GM23248 (cell line): ENCODE measurements around the gene SH3BP5L. TPM values are rescaled to one million over a fixed set of nuclear protein-coding genes. Genes with fewer than 3 reads are reported as not detected.
A peak's percentile ranks its signal among the peaks of the same experiment; 100 is the strongest.

Experiments
- DNase-seq: peaks from one replicate; pipeline ENCODE4 v3.0.0-alpha.2; 2015
- H2AFZ ChIP-seq: fragments of 200-600 bp; sonication (generic); 2 replicates; pipeline ENCODE4 v1.6.1; 2016; ENCODE audit warnings: antibody characterized with exemption
- H3F3A ChIP-seq: fragments of 200-600 bp; sonication (generic); 2 replicates; pipeline ENCODE4 v1.6.1; 2016; ENCODE audit warnings: mild to moderate bottlenecking, antibody characterized with exemption, mixed run types; ENCODE audit not compliant: insufficient read depth
- H3K27ac ChIP-seq: fragments of 200-600 bp; sonication (generic); 2 replicates; pipeline ENCODE4 v1.5.1; 2016; ENCODE audit warnings: mild to moderate bottlenecking
- H3K27me3 ChIP-seq: fragments of 200-600 bp; sonication (generic); replicated peaks from 2 replicates; pipeline ENCODE4 v1.6.1; 2016; ENCODE audit warnings: mild to moderate bottlenecking; ENCODE audit not compliant: insufficient read depth
- H3K36me3 ChIP-seq: fragments of 200-600 bp; sonication (generic); 2 replicates; pipeline ENCODE4 v1.6.1; 2016; ENCODE audit warnings: low read depth, mild to moderate bottlenecking
- H3K4me1 ChIP-seq: fragments of 200-600 bp; sonication (generic); 2 replicates; pipeline ENCODE4 v1.6.1; 2016; ENCODE audit warnings: mild to moderate bottlenecking; ENCODE audit not compliant: insufficient read depth
- H3K4me2 ChIP-seq: fragments of 200-600 bp; sonication (generic); one replicate; pipeline ENCODE4 v1.6.1; 2016; ENCODE audit warnings: mild to moderate bottlenecking; ENCODE audit not compliant: unreplicated experiment
- H3K4me3 ChIP-seq: fragments of 200-600 bp; sonication (generic); 2 replicates; pipeline ENCODE4 v1.5.1; 2016; ENCODE audit warnings: mild to moderate bottlenecking
- H3K79me2 ChIP-seq: fragments of 200-600 bp; sonication (generic); 2 replicates; pipeline ENCODE4 v1.6.1; 2016; ENCODE audit warnings: mild to moderate bottlenecking; ENCODE audit not compliant: insufficient read depth
- H3K9ac ChIP-seq: fragments of 200-600 bp; sonication (generic); 2 replicates; pipeline ENCODE4 v1.6.1; 2016; ENCODE audit warnings: mild to moderate bottlenecking
- H3K9me2 ChIP-seq: fragments of 200-600 bp; sonication (generic); 2 replicates; pipeline ENCODE4 v1.6.1; 2016; ENCODE audit warnings: mixed run types, mild to moderate bottlenecking, moderate library complexity; ENCODE audit not compliant: insufficient read depth
- H3K9me3 ChIP-seq: fragments of 200-600 bp; sonication (generic); one replicate; pipeline ENCODE4 v1.6.1; 2017; ENCODE audit warnings: low read depth
- H4K20me1 ChIP-seq: fragments of 200-600 bp; sonication (generic); 2 replicates; pipeline ENCODE4 v1.6.0; 2016; ENCODE audit not compliant: insufficient read depth
- EZH2 ChIP-seq: fragments of 200-600 bp; sonication (generic); IDR thresholded peaks from 2 replicates; pipeline ENCODE4 v1.6.1; 2018; ENCODE audit warnings: antibody characterized with exemption, mild to moderate bottlenecking; ENCODE audit not compliant: insufficient read depth, poor library complexity, severe bottlenecking
- EZH2phosphoT487 ChIP-seq: fragments of 200-600 bp; sonication (generic); IDR thresholded peaks from 2 replicates; pipeline ENCODE4 v1.6.1; 2018; ENCODE audit warnings: antibody characterized with exemption, moderate library complexity, mild to moderate bottlenecking, low read depth; ENCODE audit not compliant: insufficient read depth
- WGBS, 2 experiments: methylation state at CpG; one replicate each; pipeline ENCODE4 v1.1.6; 2015 to 2017; ENCODE audit warnings: low lambda C conversion rate in 2 of 2, low coverage in 1 of 2; ENCODE audit errors: missing lambda C conversion rate in 2 of 2; 5-methylcytosine and 5-hydroxymethylcytosine counted together
- in situ Hi-C: fragments of 300-500 bp; cut with MboI; formaldehyde crosslinking; loops from 2 replicates; pipeline ENCODE4 v1.15.0; 2020
- polyA plus RNA-seq: library from polyadenylated mRNA; unstranded; fragments of >200 nt; fragmentation: Nextera tagmentation; extraction: Ambion mirVana; gene quantifications from 2 replicates; pipeline ENCODE4 v1.2.1, GENCODE V29; 2016
- total RNA-seq: library from RNA; depleted of rRNA; stranded (reverse); fragments of >200 nt; shearing (Covaris generic); gene quantifications from 2 replicates; pipeline ENCODE4 v1.2.3, GENCODE V29; 2014

The SH3BP5L gene
- total and polyA plus RNA-seq, 2 experiments from 2014 or later, result 5.3 to 64.4 TPM

GRCh38 chr1:248820041-248820585, 5.6 kb downstream of the SH3BP5L start:
- H3K4me2 ChIP-seq, result peak overlapping the region; percentile 65
- H3K36me3 ChIP-seq, result peaks cover 18% of the 10 kb centered on the region
- no peak for TF ChIP-seq EZH2
- no peak for TF ChIP-seq EZH2phosphoT487

GRCh38 chr1:248818505-248819374, 7.0 kb downstream of the SH3BP5L start:
- H3K79me2 ChIP-seq, result peaks cover 91% of the 10 kb centered on the region
- WGBS, 2 experiments, result 87 to 89% methylated on average over 5 of the region's 5 CpGs
- in situ Hi-C loops, result no loop called here
- no peak overlapping the region for H2AFZ ChIP-seq
- no peaks in the 10 kb centered on the region for H4K20me1 ChIP-seq
- H3K4me3 ChIP-seq, result no peak overlapping the region
- DNase-seq, result no peak
- peak overlapping the region; percentile 5 for H3K4me2 ChIP-seq
- H3K9ac ChIP-seq, result no peak overlapping the region
- no peaks in the 10 kb centered on the region for H3K9me3 ChIP-seq
- H3F3A ChIP-seq, result peaks cover 39% of the 10 kb centered on the region
- peaks cover 31% of the 10 kb centered on the region for H3K36me3 ChIP-seq
- no peaks in the 10 kb centered on the region for H3K9me2 ChIP-seq
- TF ChIP-seq EZH2 (no peak), EZH2phosphoT487 (no peak)
- no peaks in the 10 kb centered on the region for H3K27me3 ChIP-seq
- no peak overlapping the region for H3K27ac ChIP-seq
- peaks cover 46% of the 10 kb centered on the region for H3K4me1 ChIP-seq

More at GRCh38 chr1:248820041-248820585, 5.6 kb downstream of the SH3BP5L start:
- Histone ChIP-seq H3K9me3 (no peaks in the 10 kb centered on the region), H2AFZ (no peak overlapping the region), H3K27ac (peak overlapping the region; percentile 96), H4K20me1 (no peaks in the 10 kb centered on the region), H3K27me3 (no peaks in the 10 kb centered on the region), H3K79me2 (peaks cover 90% of the 10 kb centered on the region), H3K9ac (peak overlapping the region; percentile 39; the same call in 1 of the 2 replicates), H3F3A (peaks cover 52% of the 10 kb centered on the region), H3K9me2 (no peaks in the 10 kb centered on the region), H3K4me1 (peaks cover 60% of the 10 kb centered on the region), H3K4me3 (no peak overlapping the region)
- no peak for DNase-seq
- in situ Hi-C loops, result no loop called here
- WGBS, 2 experiments, result 81 to 82% methylated on average over 7 of the region's 7 CpGs

- no peak for TF ChIP-seq EZH2phosphoT487
- no peak for TF ChIP-seq EZH2
- peaks cover 32% of the 10 kb centered on the region for H3K4me1 ChIP-seq
- H3K9me3 ChIP-seq, result no peaks in the 10 kb centered on the region
- H3F3A ChIP-seq, result peaks cover 22% of the 10 kb centered on the region; the same call in 1 of the 2 replicates
- DNase-seq, result no peak
- H3K4me2 ChIP-seq, result no peak overlapping the region
- 96 to 97% methylated on average over 6 of the region's 6 CpGs for WGBS, 2 experiments
- H3K4me3 ChIP-seq, result no peak overlapping the region
- H2AFZ ChIP-seq, result no peak overlapping the region
- H3K79me2 ChIP-seq, result peaks cover 92% of the 10 kb centered on the region
- no peak overlapping the region for H3K9ac ChIP-seq
- H3K36me3 ChIP-seq, result peaks cover 44% of the 10 kb centered on the region
- no peaks in the 10 kb centered on the region for H3K9me2 ChIP-seq
- H4K20me1 ChIP-seq, result no peaks in the 10 kb centered on the region
- no peak overlapping the region for H3K27ac ChIP-seq
- H3K27me3 ChIP-seq, result no peaks in the 10 kb centered on the region
- in situ Hi-C loops, result no loop called here
Measured at GRCh38 chr1:248817065-248817464, 8.7 kb downstream of the SH3BP5L start.

- H3K27ac ChIP-seq, result no peak overlapping the region
- H3K9me2 ChIP-seq, result no peaks in the 10 kb centered on the region
- no peak overlapping the region for H3K4me2 ChIP-seq
- WGBS, 2 experiments, result 94 to 97% methylated on average over 13 of the region's 13 CpGs
- no peaks in the 10 kb centered on the region for H3K27me3 ChIP-seq
- H3F3A ChIP-seq, result peaks cover 14% of the 10 kb centered on the region; the same call in 1 of the 2 replicates
- H3K79me2 ChIP-seq, result peaks cover 84% of the 10 kb centered on the region
- H3K4me3 ChIP-seq, result no peak overlapping the region
- H3K9ac ChIP-seq, result no peak overlapping the region
- peaks cover 24% of the 10 kb centered on the region for H3K4me1 ChIP-seq
- no peaks in the 10 kb centered on the region for H3K9me3 ChIP-seq
- in situ Hi-C loops, result no loop called here
- no peak for DNase-seq
- peaks cover 47% of the 10 kb centered on the region for H3K36me3 ChIP-seq
- H2AFZ ChIP-seq, result no peak overlapping the region
- no peaks in the 10 kb centered on the region for H4K20me1 ChIP-seq
- TF ChIP-seq EZH2phosphoT487, result no peak
- no peak for TF ChIP-seq EZH2
Measured at GRCh38 chr1:248816042-248816851, 9.5 kb downstream of the SH3BP5L start.
